ENCODE measurements around the gene TNNI2.

Gene TNNI2

DNA sequence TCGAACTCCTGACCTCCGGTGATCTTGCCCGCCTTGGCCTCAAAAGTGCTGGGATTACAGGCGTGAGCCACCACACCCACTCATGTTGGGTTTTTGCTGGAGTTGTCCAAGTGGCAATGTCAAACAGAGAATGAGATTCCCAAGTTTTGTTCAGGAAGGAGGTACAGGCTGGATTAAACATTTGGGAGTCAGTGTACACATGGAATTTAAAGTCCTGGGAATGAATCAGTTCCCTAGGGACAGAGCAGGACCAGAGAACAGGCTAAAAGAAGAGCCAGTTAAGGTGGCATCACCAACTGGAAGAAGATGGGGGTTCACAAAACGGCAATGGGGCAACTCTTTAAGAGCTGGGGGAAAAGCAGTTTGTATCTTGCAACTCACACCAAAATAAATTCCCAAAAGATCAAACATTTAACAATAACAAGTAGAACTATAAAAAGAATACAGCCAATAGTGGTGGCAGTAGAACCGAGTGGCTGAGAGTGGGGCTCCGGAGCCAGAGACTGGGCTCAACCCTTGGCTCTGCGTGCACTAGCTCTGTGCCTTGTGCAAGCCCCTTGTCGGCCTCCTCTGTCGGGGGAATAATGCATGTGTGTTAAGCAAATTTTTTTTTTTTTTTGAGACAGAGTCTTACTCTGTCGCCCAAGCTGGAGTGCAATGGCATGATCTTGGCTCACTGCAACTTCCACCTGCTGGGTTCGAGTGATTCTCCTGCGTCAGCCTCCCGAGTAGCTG lies 41.2 kb upstream of the TNNI2 start:
- TF ChIP-seq, protein P1, sequence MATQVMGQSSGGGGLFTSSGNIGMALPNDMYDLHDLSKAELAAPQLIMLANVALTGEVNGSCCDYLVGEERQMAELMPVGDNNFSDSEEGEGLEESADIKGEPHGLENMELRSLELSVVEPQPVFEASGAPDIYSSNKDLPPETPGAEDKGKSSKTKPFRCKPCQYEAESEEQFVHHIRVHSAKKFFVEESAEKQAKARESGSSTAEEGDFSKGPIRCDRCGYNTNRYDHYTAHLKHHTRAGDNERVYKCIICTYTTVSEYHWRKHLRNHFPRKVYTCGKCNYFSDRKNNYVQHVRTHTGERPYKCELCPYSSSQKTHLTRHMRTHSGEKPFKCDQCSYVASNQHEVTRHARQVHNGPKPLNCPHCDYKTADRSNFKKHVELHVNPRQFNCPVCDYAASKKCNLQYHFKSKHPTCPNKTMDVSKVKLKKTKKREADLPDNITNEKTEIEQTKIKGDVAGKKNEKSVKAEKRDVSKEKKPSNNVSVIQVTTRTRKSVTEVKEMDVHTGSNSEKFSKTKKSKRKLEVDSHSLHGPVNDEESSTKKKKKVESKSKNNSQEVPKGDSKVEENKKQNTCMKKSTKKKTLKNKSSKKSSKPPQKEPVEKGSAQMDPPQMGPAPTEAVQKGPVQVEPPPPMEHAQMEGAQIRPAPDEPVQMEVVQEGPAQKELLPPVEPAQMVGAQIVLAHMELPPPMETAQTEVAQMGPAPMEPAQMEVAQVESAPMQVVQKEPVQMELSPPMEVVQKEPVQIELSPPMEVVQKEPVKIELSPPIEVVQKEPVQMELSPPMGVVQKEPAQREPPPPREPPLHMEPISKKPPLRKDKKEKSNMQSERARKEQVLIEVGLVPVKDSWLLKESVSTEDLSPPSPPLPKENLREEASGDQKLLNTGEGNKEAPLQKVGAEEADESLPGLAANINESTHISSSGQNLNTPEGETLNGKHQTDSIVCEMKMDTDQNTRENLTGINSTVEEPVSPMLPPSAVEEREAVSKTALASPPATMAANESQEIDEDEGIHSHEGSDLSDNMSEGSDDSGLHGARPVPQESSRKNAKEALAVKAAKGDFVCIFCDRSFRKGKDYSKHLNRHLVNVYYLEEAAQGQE (IDR thresholded peaks at IDR 0.05; ENCODE audit: low read depth), result no peak
- TF ChIP-seq, protein P2, sequence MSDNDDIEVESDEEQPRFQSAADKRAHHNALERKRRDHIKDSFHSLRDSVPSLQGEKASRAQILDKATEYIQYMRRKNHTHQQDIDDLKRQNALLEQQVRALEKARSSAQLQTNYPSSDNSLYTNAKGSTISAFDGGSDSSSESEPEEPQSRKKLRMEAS (IDR thresholded peaks at IDR 0.05), result no peak
- no peak for TF ChIP-seq EP300 (IDR thresholded peaks at IDR 0.05; ENCODE audit: borderline replicate concordance)
- no peak for TF ChIP-seq TCF12 (IDR thresholded peaks at IDR 0.05; ENCODE audit: low read depth)
- TF ChIP-seq YY1 (IDR thresholded peaks at IDR 0.05; ENCODE audit: low read depth), result no peak
- no peak for TF ChIP-seq ZBTB7A (IDR thresholded peaks at IDR 0.05; ENCODE audit: low read depth)
- TF ChIP-seq CREB1 (IDR thresholded peaks at IDR 0.05; ENCODE audit: low read depth), result no peak
- no peak for TF ChIP-seq CEBPB (IDR thresholded peaks at IDR 0.05)
- no peak for TF ChIP-seq RAD21 (IDR thresholded peaks at IDR 0.05; ENCODE audit: low read depth)
- no peak for TF ChIP-seq TEAD4 (IDR thresholded peaks at IDR 0.05)
- no peak for TF ChIP-seq EGR1 (IDR thresholded peaks at IDR 0.05)
- no peak for TF ChIP-seq TAF1 (IDR thresholded peaks at IDR 0.05; ENCODE audit: low read depth)
- TF ChIP-seq NFIC (IDR thresholded peaks at IDR 0.05), result no peak
- TF ChIP-seq, protein P3, sequence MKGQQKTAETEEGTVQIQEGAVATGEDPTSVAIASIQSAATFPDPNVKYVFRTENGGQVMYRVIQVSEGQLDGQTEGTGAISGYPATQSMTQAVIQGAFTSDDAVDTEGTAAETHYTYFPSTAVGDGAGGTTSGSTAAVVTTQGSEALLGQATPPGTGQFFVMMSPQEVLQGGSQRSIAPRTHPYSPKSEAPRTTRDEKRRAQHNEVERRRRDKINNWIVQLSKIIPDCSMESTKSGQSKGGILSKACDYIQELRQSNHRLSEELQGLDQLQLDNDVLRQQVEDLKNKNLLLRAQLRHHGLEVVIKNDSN (IDR thresholded peaks at IDR 0.05), result no peak
- no peak for TF ChIP-seq FOXM1 (IDR thresholded peaks at IDR 0.05; ENCODE audit: borderline replicate concordance, low read depth)

DNA sequence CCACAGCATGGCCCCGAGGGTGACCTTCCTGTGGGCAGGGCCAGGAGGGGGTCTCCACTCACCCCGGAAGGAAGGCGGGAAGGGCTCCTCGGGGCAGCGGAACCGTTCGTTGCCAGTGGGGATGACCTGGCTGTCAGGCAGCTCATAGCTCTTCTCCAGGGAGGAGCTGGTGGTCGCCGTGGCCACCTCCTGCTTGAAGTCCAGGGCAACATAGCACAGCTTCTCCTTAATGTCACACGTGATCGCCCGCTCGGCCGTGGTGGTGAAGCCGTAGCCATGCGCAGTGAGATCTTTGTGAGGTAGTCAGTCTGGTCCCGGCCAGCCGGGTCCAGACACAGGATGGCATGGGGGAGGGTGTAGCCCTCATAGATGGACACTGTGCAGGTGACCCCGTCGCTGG lies 35.5 kb upstream of the TNNI2 start:
- TF ChIP-seq, protein P2 (IDR thresholded peaks at IDR 0.05), result no peak
- TF ChIP-seq NFIC (IDR thresholded peaks at IDR 0.05) (no peak), TCF12 (IDR thresholded peaks at IDR 0.05; ENCODE audit: low read depth) (no peak), YY1 (IDR thresholded peaks at IDR 0.05; ENCODE audit: low read depth) (no peak), CEBPB (IDR thresholded peaks at IDR 0.05) (no peak), FOXM1 (IDR thresholded peaks at IDR 0.05; ENCODE audit: borderline replicate concordance, low read depth) (no peak), CREB1 (IDR thresholded peaks at IDR 0.05; ENCODE audit: low read depth) (no peak), TAF1 (IDR thresholded peaks at IDR 0.05; ENCODE audit: low read depth) (no peak), TEAD4 (IDR thresholded peaks at IDR 0.05) (no peak), EGR1 (IDR thresholded peaks at IDR 0.05) (no peak)
- TF ChIP-seq, protein P3 (IDR thresholded peaks at IDR 0.05), result no peak

DNA sequence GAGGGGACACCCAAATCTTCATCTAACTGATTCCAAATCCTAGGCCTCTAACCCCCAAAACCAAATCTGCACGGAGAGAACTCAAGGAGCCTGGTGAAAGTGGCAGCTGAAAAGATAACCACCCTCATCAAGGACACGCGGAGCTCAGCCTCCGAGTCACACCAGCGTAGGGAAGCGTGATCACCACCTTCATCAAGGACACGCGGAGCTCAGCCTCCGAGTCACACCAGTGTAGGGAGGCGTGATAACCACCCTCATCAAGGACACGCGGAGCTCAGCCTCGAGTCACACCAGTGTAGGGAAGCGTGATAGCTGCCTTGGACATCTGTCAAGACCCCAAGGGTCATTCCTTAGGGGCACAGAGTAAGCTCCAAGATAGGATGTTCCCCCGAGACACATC lies 33.3 kb upstream of the TNNI2 start:
- TF ChIP-seq FOXM1 (IDR thresholded peaks at IDR 0.05; ENCODE audit: borderline replicate concordance, low read depth) (no peak), CEBPB (IDR thresholded peaks at IDR 0.05) (no peak), TAF1 (IDR thresholded peaks at IDR 0.05; ENCODE audit: low read depth) (no peak), ZBTB7A (IDR thresholded peaks at IDR 0.05; ENCODE audit: low read depth) (no peak), EGR1 (IDR thresholded peaks at IDR 0.05) (no peak), YY1 (IDR thresholded peaks at IDR 0.05; ENCODE audit: low read depth) (no peak)
- TF ChIP-seq, protein P3 (IDR thresholded peaks at IDR 0.05), result no peak

DNA sequence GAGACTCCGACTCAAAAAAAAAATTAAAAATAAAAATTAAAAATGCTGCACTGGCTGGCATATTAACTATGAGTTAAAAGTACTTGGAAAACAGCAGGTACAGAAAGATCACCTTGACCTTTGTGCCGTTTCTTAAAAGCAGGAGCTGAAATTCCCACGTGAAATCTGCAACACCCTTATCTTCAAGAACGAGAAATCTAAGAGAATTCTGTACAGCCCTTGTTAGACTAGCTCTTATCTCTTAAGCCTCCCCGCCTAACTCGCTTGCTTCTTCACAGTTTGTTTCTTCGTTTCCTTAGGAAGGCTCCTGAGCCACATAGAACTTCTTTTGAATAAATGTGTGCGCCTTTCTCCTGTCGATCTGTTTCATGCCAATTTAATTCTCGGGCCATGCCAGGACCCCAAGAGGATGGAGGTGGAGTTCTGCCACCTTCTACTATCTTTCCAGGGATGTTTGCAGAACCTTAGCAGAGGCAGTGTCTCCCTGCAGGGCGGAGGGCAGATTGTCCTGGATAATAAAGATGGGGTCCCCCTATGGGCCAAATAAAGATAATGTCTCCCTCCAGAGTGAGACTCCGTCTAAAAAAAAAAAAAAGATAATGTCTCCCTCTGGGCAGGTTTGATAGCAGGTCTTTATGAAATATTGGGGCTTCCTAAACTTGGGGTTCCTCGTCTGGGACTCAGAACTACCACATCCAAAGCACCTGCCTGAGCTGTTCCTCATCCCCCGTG lies 31.4 kb upstream of the TNNI2 start:
- TF ChIP-seq EGR1 (IDR thresholded peaks at IDR 0.05) (no peak), CREB1 (IDR thresholded peaks at IDR 0.05; ENCODE audit: low read depth) (no peak), TAF1 (IDR thresholded peaks at IDR 0.05; ENCODE audit: low read depth) (no peak), YY1 (IDR thresholded peaks at IDR 0.05; ENCODE audit: low read depth) (no peak), NFIC (IDR thresholded peaks at IDR 0.05) (no peak), TCF12 (IDR thresholded peaks at IDR 0.05; ENCODE audit: low read depth) (no peak), RAD21 (IDR thresholded peaks at IDR 0.05; ENCODE audit: low read depth) (no peak), ZBTB7A (IDR thresholded peaks at IDR 0.05; ENCODE audit: low read depth) (no peak), FOXM1 (IDR thresholded peaks at IDR 0.05; ENCODE audit: borderline replicate concordance, low read depth) (no peak), TEAD4 (IDR thresholded peaks at IDR 0.05) (no peak), EP300 (IDR thresholded peaks at IDR 0.05; ENCODE audit: borderline replicate concordance) (no peak), CEBPB (IDR thresholded peaks at IDR 0.05) (no peak)
- TF ChIP-seq, protein P1 (IDR thresholded peaks at IDR 0.05; ENCODE audit: low read depth), result no peak
- TF ChIP-seq, protein P2 (IDR thresholded peaks at IDR 0.05), result no peak
- TF ChIP-seq, protein P3 (IDR thresholded peaks at IDR 0.05), result no peak
